Tibial artery (tissue), 4 donors: ENCODE measurements around the gene SLC22A14.
A peak's percentile ranks its signal among the peaks of the same experiment; 100 is the strongest.

Source experiments
- DNase-seq, 2 donors: peaks; one replicate each; pipeline ENCODE4 v3.0.0-alpha.2; 2019
- H3K27ac ChIP-seq, 2 donors: fragments of 200-600 bp; sonication (generic) in 1 of 2; 1 replicate in 1 of 2; 2 replicates in 1 of 2; pipeline ENCODE4 v1.5.1; 2018 to 2019; ENCODE audit warnings: mild to moderate bottlenecking in 1 of 2
- H3K27me3 ChIP-seq, 2 donors: fragments of 200-600 bp; sonication (generic) in 1 of 2; one replicate each; pipeline versions ENCODE4 v1.5.1 to v1.6.0; 2016 to 2019
- H3K36me3 ChIP-seq, 3 donors: fragments of 200-600 bp; sonication (generic) in 2 of 3; one replicate each; pipeline ENCODE4 v1.5.1; 2016 to 2019; ENCODE audit warnings: mild to moderate bottlenecking in 2 of 3
- H3K4me1 ChIP-seq, 4 donors: fragments of 200-600 bp; sonication (generic) in 2 of 4; 1 replicate in 3 of 4; 2 replicates in 1 of 4; pipeline ENCODE4 v1.5.1; 2016 to 2019
- H3K4me3 ChIP-seq, 2 donors: fragments of 200-600 bp; sonication (generic) in 1 of 2; 1 replicate in 1 of 2; 2 replicates in 1 of 2; pipeline ENCODE4 v1.5.1; 2018 to 2019; ENCODE audit warnings: mild to moderate bottlenecking in 2 of 2
- H3K9me3 ChIP-seq, 3 donors: fragments of 200-600 bp; sonication (generic) in 1 of 3; one replicate each; pipeline ENCODE4 v1.5.1; 2016 to 2019
- intact Hi-C: fragments of 100-400 bp; cut with DNase I; formaldehyde crosslinking; loops from one replicate; pipeline ENCODE4 v1.15.0; 2023; ENCODE audit warnings: low total_unique reads
- TF ChIP-seq, protein P1 (sequence below), 2 experiments: fragments of 200-600 bp in 1 of 2; fragments of 450-650 bp in 1 of 2; IDR thresholded peaks; one replicate each; pipeline ENCODE4 v1.5.1; 2017 to 2019; ENCODE audit warnings: antibody characterized with exemption in 2 of 2, mild to moderate bottlenecking in 1 of 2, moderate library complexity in 1 of 2

SLC22A14 gene

DNA sequence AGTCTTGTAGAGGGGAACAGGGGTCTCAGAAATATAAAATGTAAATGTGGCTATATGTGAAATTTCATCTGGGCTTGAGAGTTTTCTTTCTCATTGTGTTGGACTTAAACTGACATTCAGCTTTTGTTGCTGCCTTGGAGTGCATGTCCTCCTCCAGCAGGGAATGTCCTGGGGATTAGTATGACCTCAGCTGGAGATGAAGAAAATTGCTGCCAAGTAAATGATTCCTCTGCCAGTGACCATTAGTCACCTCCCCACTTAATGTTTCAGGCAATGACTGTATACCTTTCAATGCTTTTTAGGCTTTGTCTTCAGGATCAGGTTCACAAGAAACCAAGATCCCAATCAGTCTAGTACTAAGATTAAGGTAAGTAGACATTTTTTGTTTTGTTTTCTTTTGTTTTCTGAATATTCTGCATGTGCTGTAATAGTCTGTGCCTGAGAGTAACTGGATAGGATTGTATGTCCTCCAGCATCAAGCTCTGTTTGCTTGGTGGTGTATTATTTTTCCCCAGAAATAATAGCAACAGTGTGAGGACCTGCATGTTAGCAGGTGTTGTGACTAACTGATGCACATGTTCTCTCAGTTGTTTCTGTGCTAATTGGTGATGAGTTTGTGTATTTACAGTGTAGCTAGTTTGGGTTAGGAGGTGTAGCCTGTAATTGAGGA lies 34.6 kb upstream of the SLC22A14 start:
- Histone ChIP-seq H3K27me3 (no peaks in the 10 kb centered on the region), H3K4me3 (no peak overlapping the region), H3K27ac (no peak overlapping the region), H3K9me3 (no peaks in the 10 kb centered on the region), H3K36me3 (peaks cover 47 to 59% (median 47%) of the 10 kb centered on the region in 3 donors), H3K4me1 (peaks cover 0 to 8% (median 0%) of the 10 kb centered on the region in 4 donors)
- TF ChIP-seq, protein P1, sequence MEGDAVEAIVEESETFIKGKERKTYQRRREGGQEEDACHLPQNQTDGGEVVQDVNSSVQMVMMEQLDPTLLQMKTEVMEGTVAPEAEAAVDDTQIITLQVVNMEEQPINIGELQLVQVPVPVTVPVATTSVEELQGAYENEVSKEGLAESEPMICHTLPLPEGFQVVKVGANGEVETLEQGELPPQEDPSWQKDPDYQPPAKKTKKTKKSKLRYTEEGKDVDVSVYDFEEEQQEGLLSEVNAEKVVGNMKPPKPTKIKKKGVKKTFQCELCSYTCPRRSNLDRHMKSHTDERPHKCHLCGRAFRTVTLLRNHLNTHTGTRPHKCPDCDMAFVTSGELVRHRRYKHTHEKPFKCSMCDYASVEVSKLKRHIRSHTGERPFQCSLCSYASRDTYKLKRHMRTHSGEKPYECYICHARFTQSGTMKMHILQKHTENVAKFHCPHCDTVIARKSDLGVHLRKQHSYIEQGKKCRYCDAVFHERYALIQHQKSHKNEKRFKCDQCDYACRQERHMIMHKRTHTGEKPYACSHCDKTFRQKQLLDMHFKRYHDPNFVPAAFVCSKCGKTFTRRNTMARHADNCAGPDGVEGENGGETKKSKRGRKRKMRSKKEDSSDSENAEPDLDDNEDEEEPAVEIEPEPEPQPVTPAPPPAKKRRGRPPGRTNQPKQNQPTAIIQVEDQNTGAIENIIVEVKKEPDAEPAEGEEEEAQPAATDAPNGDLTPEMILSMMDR (IDR thresholded peaks at IDR 0.05), result peak in 1 of 2 experiments; percentile 30
- no peak for DNase-seq
- intact Hi-C loops, result no loop called here

DNA sequence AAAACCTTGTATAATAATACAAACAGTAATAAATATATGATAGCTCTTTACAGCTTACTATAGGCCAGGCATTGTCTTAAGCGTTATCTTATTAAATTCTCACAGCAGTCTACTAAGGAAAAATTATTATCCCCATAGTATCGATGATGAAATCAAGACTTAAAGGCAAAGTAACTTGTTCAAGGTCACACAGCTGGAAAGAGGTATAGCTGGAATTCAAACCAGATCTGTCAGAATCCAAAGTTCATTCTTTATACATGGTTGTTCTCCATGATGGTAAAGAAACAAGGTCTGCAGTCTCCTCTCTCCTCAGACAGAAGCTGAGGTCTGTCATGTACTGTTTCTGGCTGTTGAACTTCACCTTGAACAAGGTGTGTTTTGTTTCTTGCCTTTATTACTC lies 31.9 kb upstream of the SLC22A14 start:
- Histone ChIP-seq H3K36me3 (peaks cover 72 to 75% (median 72%) of the 10 kb centered on the region in 3 donors), H3K9me3 (no peaks in the 10 kb centered on the region), H3K4me1 (peaks cover 0 to 8% (median 0%) of the 10 kb centered on the region in 4 donors), H3K27ac (no peak overlapping the region), H3K4me3 (no peak overlapping the region), H3K27me3 (no peaks in the 10 kb centered on the region)
- TF ChIP-seq, protein P1 (IDR thresholded peaks at IDR 0.05), result no peak
- no peak for DNase-seq
- intact Hi-C loops, result loop anchor here (10.0 kb wide), 1 partner anchor 125 kb away; no protein-coding TSS in a partner anchor

DNA sequence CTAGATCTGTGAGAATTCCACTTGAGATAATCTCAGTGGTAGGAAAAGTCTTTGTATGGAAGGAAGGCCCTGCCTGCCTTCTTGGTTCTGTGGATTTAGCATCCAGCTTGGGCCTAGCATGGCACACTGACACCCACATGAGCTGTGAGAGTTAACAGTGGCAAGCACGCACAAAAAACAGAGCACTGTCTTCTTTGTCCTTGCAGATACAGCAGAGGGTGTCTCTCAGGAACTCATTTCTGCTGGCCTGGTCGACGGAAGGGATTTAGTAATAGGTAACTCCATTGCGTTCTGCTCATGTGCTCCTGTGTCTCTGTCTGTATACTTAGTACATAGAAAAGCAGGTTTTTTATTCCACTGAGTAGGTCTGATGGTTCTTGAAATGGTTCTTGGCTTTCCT lies 30.9 kb upstream of the SLC22A14 start:
- H3K9me3 ChIP-seq, result no peaks in the 10 kb centered on the region
- DNase-seq, result no peak
- peaks cover 66 to 72% (median 68%) of the 10 kb centered on the region in 3 donors for H3K36me3 ChIP-seq
- TF ChIP-seq, protein P1 (IDR thresholded peaks at IDR 0.05), result no peak
- H3K27me3 ChIP-seq, result no peaks in the 10 kb centered on the region
- H3K4me3 ChIP-seq, result no peak overlapping the region
- peaks cover 0 to 8% (median 0%) of the 10 kb centered on the region in 4 donors for H3K4me1 ChIP-seq
- H3K27ac ChIP-seq, result no peak overlapping the region
- intact Hi-C loops, result loop anchor here (10.0 kb wide), 1 partner anchor 126 kb away; no protein-coding TSS in a partner anchor

DNA sequence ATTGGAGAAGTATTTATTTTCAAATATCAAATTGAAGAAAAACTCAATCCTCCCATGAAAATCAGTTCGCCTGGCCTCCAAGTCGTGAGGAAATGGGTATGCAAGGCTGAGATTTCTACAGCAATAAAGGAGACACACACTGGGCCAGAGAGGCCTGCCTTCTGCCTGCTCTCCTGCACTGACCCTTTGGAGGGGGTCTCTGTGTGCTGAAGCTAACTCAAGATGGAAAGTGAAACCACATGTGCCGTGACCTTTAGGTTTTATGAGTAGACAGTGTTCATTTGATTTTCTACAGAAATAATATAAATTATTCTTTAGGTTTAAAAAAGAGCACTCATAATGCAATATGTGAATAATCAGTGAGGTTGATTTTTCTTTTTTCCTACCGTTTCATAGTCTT lies 28.4 kb upstream of the SLC22A14 start:
- TF ChIP-seq, protein P1 (IDR thresholded peaks at IDR 0.05), result no peak
- DNase-seq, result no peak
- intact Hi-C loops, result loop anchor here (10.0 kb wide), 1 partner anchor 129 kb away; no protein-coding TSS in a partner anchor
- no peak overlapping the region for H3K27ac ChIP-seq
- H3K36me3 ChIP-seq, result peaks cover 50 to 63% (median 53%) of the 10 kb centered on the region in 3 donors
- no peaks in the 10 kb centered on the region for H3K9me3 ChIP-seq
- H3K27me3 ChIP-seq, result no peaks in the 10 kb centered on the region
- H3K4me3 ChIP-seq, result no peak overlapping the region
- no peaks in the 10 kb centered on the region for H3K4me1 ChIP-seq

DNA sequence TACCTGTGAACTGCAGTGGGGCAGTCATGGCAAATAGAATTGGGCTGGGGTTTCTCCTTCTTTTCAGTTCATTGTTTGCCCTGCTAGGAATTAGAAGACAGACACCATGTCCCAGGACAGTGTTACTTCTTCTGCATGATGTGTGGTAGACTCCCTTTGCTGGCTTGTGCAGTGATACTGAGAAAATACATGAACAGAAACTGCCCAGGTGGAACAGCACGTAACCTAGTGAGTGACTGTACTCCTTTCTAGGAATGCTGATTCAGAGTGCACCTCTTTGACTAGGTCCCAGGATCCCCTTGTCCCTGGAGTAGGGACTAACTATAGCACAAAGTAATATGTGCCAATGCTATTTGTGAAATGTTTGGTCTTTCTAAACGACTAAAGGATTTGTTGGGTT lies 27.2 kb upstream of the SLC22A14 start:
- H3K9me3 ChIP-seq, result no peaks in the 10 kb centered on the region
- no peak overlapping the region for H3K27ac ChIP-seq
- DNase-seq, result no peak
- TF ChIP-seq, protein P1 (IDR thresholded peaks at IDR 0.05), result no peak
- H3K36me3 ChIP-seq, result peaks cover 45 to 55% (median 50%) of the 10 kb centered on the region in 3 donors
- intact Hi-C loops, result loop anchor here (10.0 kb wide), 1 partner anchor 130 kb away; no protein-coding TSS in a partner anchor
- no peaks in the 10 kb centered on the region for H3K4me1 ChIP-seq
- no peak overlapping the region for H3K4me3 ChIP-seq
- H3K27me3 ChIP-seq, result no peaks in the 10 kb centered on the region
